Suprapubic skin (tissue), 3 donors: ENCODE results near the gene NES.

Experiments used
- CTCF ChIP-seq, 2 donors: fragments of 200-600 bp in 1 of 2; fragments of 450-650 bp in 1 of 2; sonication (generic) in 1 of 2; IDR thresholded peaks; one replicate each; pipeline ENCODE4 v1.5.1; 2016 to 2019; ENCODE audit warnings: antibody characterized with exemption in 2 of 2, mild to moderate bottlenecking in 1 of 2, moderate library complexity in 1 of 2
- POLR2A ChIP-seq, 2 donors: fragments of 450-650 bp; IDR thresholded peaks; one replicate each; pipeline ENCODE4 v1.6.1; 2017; ENCODE audit warnings: antibody characterized with exemption in 2 of 2, mild to moderate bottlenecking in 2 of 2, moderate library complexity in 2 of 2

- TF ChIP-seq CTCF (IDR thresholded peaks at IDR 0.05) (no peak), POLR2A (IDR thresholded peaks at IDR 0.05) (no peak)
These were observed 32.2 kb downstream of the NES start for GRCh38 chr1:156645056-156645455.
